Jurkat, Clone E6-1 (cell line): ENCODE data around the gene HDAC8.
"Not testable (repeated sequence)": the region's sequence is repeated elsewhere in the genome, so short reads cannot be mapped to it uniquely, and the experiment has no call there.

ENCODE experiments used
- DNase-seq: peaks from one replicate; pipeline ENCODE4 v3.0.0-alpha.2; 2011; ENCODE audit warnings: low read depth, low spot score
- H3K4me3 ChIP-seq: 2 replicates; pipeline ENCODE4 v1.5.1; 2011; ENCODE audit warnings: mild to moderate bottlenecking, low read length, control low read depth, moderate library complexity

The HDAC8 gene

GRCh38 chrX:72540318-72540717 is 32.3 kb downstream of the HDAC8 start:
- H3K4me3 ChIP-seq: no peak overlapping the region
- peak; percentile 6 for DNase-seq

DNA sequence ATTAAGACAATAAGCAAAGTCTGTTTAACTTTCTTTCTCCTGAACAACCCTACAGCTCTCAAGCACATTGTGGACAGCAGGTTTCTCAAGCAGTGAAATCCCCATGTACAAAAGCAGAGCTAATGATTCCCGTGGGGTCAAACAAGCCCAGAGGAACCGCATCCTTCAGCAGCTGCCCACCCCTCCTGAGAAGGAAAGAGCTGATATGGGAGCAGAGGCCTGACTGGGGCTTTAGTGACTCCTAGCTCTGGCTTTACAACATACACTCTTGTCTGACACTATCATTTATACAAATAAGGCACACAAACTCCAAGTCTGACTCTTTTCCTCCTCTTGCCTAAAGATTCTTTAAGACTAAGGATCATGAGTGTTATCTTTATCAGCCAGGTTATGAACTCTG is 32.8 kb downstream of the HDAC8 start:
- DNase-seq: no peak
- H3K4me3 ChIP-seq: no peak overlapping the region

- H3K4me3 ChIP-seq: no peak overlapping the region
- no peak for DNase-seq
These were observed 36.1 kb downstream of the HDAC8 start for GRCh38 chrX:72536542-72536941.

DNA sequence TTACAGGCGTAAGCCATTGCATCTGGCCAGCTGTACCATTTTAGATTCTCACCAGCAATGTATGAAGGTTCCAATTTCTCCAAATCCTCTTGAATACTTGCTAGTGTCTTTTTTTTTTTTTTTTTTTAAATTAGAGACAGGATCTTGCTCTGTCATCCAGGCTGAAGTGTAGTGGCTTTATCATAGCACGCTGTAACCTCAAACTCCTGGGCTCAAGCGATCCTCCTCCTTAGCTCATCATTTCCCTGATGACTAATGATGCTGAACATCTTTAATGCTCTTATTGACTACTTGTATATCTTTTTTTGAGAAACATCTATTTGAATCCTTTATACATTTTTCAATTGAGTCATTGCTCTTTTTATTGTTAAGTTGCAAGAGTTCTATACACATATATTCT is 40.3 kb downstream of the HDAC8 start:
- no peak overlapping the region for H3K4me3 ChIP-seq
- DNase-seq: no peak

GRCh38 chrX:72526534-72527508 is 45.8 kb downstream of the HDAC8 start:
- DNase-seq: no peak
- H3K4me3 ChIP-seq: no peak overlapping the region

- no peak for DNase-seq
- no peak overlapping the region for H3K4me3 ChIP-seq
These were observed 73.9 kb downstream of the HDAC8 start for GRCh38 chrX:72498782-72499181.

DNA sequence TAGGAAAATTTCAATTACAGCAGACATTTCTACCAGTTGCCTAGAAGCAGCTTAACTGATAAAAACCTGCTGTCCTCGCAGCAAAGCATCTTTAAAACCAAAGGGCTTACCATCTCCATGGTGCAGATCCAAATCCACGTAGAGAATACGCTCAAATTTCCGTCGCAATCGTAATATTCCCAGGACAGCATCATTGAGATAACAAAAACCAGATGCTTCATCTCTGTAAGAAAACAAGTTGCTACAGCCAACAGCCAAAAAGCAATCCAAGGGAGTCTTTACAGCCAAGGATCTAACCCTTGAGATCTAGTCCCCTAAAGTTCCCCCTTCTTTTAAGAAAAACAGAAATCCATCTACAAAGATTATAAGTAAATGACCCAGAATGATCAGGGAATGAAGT is 77.6 kb downstream of the HDAC8 start:
- DNase-seq: no peak
- no peak overlapping the region for H3K4me3 ChIP-seq

GRCh38 chrX:72492499-72492898 is 80.1 kb downstream of the HDAC8 start:
- DNase-seq: no peak
- H3K4me3 ChIP-seq: no peak overlapping the region

DNA sequence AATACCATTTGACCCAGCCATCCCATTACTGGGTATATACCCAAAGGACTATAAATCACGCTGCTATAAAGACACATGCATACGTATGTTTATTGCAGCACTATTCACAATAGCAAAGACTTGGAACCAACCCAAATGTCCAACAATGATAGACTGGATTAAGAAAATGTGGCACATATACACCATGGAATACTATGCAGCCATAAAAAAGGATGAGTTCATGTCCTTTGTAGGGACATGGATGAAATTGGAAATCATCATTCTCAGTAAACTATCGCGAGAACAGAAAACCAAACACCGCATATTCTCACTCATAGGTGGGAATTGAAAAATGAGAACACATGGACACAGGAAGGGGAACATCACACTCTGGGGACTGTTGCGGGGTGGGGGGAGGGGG is 82.4 kb downstream of the HDAC8 start:
- H3K4me3 ChIP-seq, DNase-seq: not testable (repeated sequence)

DNA sequence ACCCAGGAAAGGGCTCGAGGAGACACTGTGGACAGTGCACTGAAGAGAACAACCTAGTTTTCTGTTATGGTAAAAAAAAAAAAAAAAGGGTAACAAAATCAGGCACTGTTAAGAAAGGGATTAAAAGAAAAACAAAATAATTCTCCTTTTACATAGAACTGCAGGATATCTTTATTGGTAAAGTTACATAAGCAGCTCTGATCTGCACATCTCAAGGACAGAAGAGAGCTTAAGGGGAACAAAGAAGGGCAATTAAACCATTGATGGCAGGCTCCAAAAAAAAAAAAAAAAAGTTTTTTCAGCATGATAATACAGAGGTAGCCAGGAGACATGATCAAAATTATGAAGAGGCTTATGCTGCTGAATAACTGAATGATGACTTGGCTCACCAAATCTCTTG is 85.0 kb downstream of the HDAC8 start:
- no peak for DNase-seq

DNA sequence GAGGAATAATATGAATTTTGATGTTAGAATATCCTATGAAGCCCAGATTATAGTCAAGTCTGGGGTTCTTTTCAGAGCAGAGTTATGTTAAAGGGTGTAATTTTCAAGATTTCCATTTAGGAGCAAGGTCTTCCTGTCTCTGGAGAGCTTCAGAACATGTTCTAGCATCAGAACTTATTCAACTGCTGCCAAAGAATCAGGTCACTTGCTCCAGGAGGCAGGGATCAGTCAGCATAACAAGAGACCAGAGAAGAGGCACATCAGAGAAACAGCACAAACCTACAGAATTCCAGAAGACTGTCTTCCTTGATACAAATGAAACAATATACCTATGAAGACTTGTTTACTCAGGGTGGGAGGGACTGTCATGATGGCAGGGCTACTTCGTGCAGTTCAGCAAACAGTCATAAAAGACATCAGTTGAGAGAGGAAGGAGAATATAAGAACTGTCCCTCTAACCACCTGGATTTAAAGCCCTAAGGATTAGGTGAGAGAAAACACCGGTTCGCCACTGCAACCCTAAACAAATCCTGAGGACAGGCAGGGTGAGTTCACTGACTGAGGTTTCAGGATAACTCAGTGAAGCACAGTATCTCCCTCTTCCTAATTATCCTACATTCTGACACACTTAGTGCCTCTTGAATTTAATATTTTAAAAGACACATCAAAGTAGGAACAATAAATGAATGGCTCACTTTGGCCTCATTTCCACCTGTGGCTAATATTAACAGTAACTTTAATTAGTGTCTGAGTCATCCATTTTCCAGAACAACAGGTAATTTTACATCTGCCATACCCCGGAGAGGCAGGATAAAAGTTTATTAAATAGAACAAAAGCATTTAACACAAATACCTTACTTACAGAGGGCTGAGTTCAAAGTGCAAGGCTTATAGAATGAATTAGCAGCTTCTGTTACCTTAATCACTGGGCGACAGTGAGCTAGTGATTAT is 93.0 kb downstream of the HDAC8 start:
- H3K4me3 ChIP-seq: no peak overlapping the region
- no peak for DNase-seq

More for the DNA sequence above, 85.0 kb downstream of the HDAC8 start:
- no peak overlapping the region for H3K4me3 ChIP-seq

- no peak for DNase-seq
- no peak overlapping the region for H3K4me3 ChIP-seq
These were observed 93.8 kb downstream of the HDAC8 start for GRCh38 chrX:72478853-72479252.

GRCh38 chrX:72478351-72478750 is 94.3 kb downstream of the HDAC8 start:
- no peak overlapping the region for H3K4me3 ChIP-seq
- DNase-seq: no peak

DNA sequence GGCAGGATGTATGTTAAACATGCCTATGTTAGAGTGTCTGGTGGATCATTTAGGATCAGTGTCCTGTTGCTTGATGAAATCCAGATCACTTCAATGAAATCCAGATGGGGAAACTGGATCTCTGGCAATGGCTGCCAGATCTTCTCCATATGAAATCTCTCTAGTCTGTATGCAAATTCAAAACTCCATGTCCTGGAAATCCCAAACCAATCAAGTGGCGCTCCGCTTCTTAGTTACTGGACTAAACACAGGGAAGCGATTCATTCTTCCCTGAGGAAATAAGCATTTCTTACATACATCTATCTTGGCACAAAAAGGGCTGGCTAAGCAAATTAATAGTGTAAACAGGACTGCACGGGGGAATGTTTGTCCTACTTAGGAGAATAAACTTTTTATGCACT is 94.9 kb downstream of the HDAC8 start:
- no peak overlapping the region for H3K4me3 ChIP-seq
- no peak for DNase-seq

GRCh38 chrX:72477376-72477775 is 95.3 kb downstream of the HDAC8 start:
- H3K4me3 ChIP-seq: no peak overlapping the region
- DNase-seq: no peak

- no peak overlapping the region for H3K4me3 ChIP-seq
- no peak for DNase-seq
These were observed 96.5 kb downstream of the HDAC8 start for GRCh38 chrX:72475952-72476668.

- DNase-seq: no peak
- no peak overlapping the region for H3K4me3 ChIP-seq
These were observed 97.3 kb downstream of the HDAC8 start for GRCh38 chrX:72475338-72475737.

- DNase-seq: no peak
- H3K4me3 ChIP-seq: no peak overlapping the region
These were observed 102.0 kb downstream of the HDAC8 start for GRCh38 chrX:72470532-72471223.

DNA sequence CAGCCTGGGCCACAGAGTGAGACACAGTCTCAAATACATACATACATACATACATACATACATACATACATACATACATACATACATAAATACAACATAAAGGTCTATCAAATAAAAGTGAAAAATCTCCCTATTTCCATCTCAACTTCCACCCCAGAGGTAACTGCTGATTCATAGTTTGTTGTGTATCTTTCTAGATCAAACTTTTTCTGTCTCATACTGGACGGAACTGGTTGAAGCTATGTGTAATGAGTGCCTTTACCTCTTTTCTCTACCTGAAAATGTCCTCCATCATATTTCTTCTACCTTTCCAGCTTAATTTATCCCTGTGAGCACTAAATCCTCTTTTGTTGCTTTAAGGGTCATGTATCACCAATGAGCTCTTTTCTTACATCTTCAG is 102.5 kb downstream of the HDAC8 start:
- no peak overlapping the region for H3K4me3 ChIP-seq
- DNase-seq: no peak
